ENCODE measurements around the gene CFAP77.

DNA sequence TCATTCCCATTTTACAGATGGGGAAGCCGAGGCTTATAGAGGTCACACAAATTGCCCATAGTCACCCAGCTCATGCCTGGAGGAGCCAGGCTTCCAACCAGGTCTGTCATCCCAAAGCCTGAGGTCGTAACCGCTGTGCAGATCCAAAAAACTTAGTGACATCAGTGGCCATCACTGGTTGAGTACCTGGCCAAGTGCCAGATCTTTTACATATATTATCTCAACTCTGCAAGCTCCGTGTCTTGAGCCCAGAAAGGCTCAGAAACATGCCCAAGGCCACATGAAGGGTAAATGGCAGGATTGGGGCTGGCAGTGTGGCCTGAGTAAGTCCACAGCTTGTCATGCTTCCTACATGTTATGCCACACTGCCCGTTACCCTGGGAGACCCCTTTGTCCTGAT lies 13.5 kb downstream of the CFAP77 start:
- TF ChIP-seq, protein P1, sequence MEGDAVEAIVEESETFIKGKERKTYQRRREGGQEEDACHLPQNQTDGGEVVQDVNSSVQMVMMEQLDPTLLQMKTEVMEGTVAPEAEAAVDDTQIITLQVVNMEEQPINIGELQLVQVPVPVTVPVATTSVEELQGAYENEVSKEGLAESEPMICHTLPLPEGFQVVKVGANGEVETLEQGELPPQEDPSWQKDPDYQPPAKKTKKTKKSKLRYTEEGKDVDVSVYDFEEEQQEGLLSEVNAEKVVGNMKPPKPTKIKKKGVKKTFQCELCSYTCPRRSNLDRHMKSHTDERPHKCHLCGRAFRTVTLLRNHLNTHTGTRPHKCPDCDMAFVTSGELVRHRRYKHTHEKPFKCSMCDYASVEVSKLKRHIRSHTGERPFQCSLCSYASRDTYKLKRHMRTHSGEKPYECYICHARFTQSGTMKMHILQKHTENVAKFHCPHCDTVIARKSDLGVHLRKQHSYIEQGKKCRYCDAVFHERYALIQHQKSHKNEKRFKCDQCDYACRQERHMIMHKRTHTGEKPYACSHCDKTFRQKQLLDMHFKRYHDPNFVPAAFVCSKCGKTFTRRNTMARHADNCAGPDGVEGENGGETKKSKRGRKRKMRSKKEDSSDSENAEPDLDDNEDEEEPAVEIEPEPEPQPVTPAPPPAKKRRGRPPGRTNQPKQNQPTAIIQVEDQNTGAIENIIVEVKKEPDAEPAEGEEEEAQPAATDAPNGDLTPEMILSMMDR (IDR thresholded peaks at IDR 0.05) = no peak
- no peak for TF ChIP-seq POLR2A (IDR thresholded peaks at IDR 0.05)
